Trophoblast cell (in vitro differentiated cells and primary cell): ENCODE measurements around the gene EVI5L.

Experiments
- DNase-seq, 2 donors: peaks; one replicate each; pipeline ENCODE4 v3.0.0-alpha.2; 2016
- H2AFZ ChIP-seq: 2 replicates; pipeline ENCODE4 v1.6.1; 2013; ENCODE audit warnings: low read length, moderate library complexity, mild to moderate bottlenecking; ENCODE audit not compliant: insufficient read depth, poor library complexity
- H2AK5ac ChIP-seq: 2 replicates; pipeline ENCODE4 v1.6.1; 2013; ENCODE audit warnings: mild to moderate bottlenecking, low read length
- H2BK120ac ChIP-seq: 2 replicates; pipeline ENCODE4 v1.6.1; 2013; ENCODE audit warnings: low read length, mild to moderate bottlenecking, moderate library complexity; ENCODE audit not compliant: insufficient read depth, poor library complexity
- H2BK12ac ChIP-seq: 2 replicates; pipeline ENCODE4 v1.6.1; 2013; ENCODE audit warnings: mild to moderate bottlenecking, low read length, moderate library complexity
- H2BK5ac ChIP-seq: 2 replicates; pipeline ENCODE4 v1.6.1; 2013; ENCODE audit warnings: low read length, low read depth, moderate library complexity, mild to moderate bottlenecking; ENCODE audit not compliant: poor library complexity
- H3K14ac ChIP-seq: 2 replicates; pipeline ENCODE4 v1.6.1; 2013; ENCODE audit warnings: mild to moderate bottlenecking, low read length
- H3K18ac ChIP-seq: 2 replicates; pipeline ENCODE4 v1.6.1; 2013; ENCODE audit warnings: mild to moderate bottlenecking, low read length
- H3K23ac ChIP-seq: 2 replicates; pipeline ENCODE4 v1.6.1; 2013; ENCODE audit warnings: low read length
- H3K27ac ChIP-seq: 2 replicates; pipeline ENCODE4 v1.5.1; 2013; ENCODE audit warnings: low read depth, mild to moderate bottlenecking, inconsistent platforms, low read length, moderate library complexity
- H3K27me3 ChIP-seq: 2 replicates; pipeline ENCODE4 v1.6.1; 2013; ENCODE audit warnings: inconsistent platforms, mild to moderate bottlenecking, low read length, moderate library complexity; ENCODE audit not compliant: insufficient read depth
- H3K36me3 ChIP-seq, 2 experiments: 1 replicate in 1 of 2; 2 replicates in 1 of 2; pipeline ENCODE4 v1.6.1; 2013; ENCODE audit warnings: low read length in 2 of 2, mild to moderate bottlenecking in 2 of 2, moderate library complexity in 1 of 2; ENCODE audit not compliant: insufficient read depth in 2 of 2, control insufficient read depth in 1 of 2
- H3K4ac ChIP-seq: 2 replicates; pipeline ENCODE4 v1.6.1; 2013; ENCODE audit warnings: low read depth, mild to moderate bottlenecking, low read length, moderate library complexity
- H3K4me1 ChIP-seq, 2 experiments: 1 replicate in 1 of 2; 2 replicates in 1 of 2; pipeline ENCODE4 v1.6.1; 2013; ENCODE audit warnings: low read length in 2 of 2, mild to moderate bottlenecking in 2 of 2, moderate library complexity in 1 of 2; ENCODE audit not compliant: insufficient read depth in 2 of 2, control insufficient read depth in 1 of 2
- H3K4me2 ChIP-seq: 2 replicates; pipeline ENCODE4 v1.6.1; 2013; ENCODE audit warnings: inconsistent platforms, mild to moderate bottlenecking, low read length, moderate library complexity
- H3K4me3 ChIP-seq: 2 replicates; pipeline ENCODE4 v1.5.1; 2013; ENCODE audit warnings: mild to moderate bottlenecking, low read depth, low read length, inconsistent platforms
- H3K79me1 ChIP-seq: one replicate; pipeline ENCODE4 v1.6.1; 2013; ENCODE audit warnings: low read length
- H3K79me2 ChIP-seq: 2 replicates; pipeline ENCODE4 v1.6.1; 2013; ENCODE audit warnings: low read length, mild to moderate bottlenecking; ENCODE audit not compliant: control insufficient read depth, insufficient read depth, poor library complexity
- H3K9ac ChIP-seq: 2 replicates; pipeline ENCODE4 v1.6.1; 2013; ENCODE audit warnings: mild to moderate bottlenecking, low read length
- H3K9me3 ChIP-seq: 2 replicates; pipeline ENCODE4 v1.6.1; 2013; ENCODE audit warnings: low read depth, mild to moderate bottlenecking, control low read depth, inconsistent platforms, low read length; ENCODE audit not compliant: insufficient read depth
- H4K12ac ChIP-seq: 2 replicates; pipeline ENCODE4 v1.6.1; 2013; ENCODE audit warnings: low read depth, mild to moderate bottlenecking, low read length, moderate library complexity
- H4K8ac ChIP-seq: 2 replicates; pipeline ENCODE4 v1.6.1; 2013; ENCODE audit warnings: low read depth, mild to moderate bottlenecking, low read length, moderate library complexity
- H4K91ac ChIP-seq: one replicate; pipeline ENCODE4 v1.6.1; 2013; ENCODE audit warnings: low read depth, mild to moderate bottlenecking, low read length, moderate library complexity
- WGBS: extraction: QIAGEN DNeasy Blood & Tissue Kit; methylation state at CpG from one replicate; pipeline ENCODE4 v1.1.7; 2013; ENCODE audit warnings: missing lambda C conversion rate; ENCODE audit not compliant: insufficient read length, insufficient coverage; ENCODE audit errors: extremely low coverage; 5-methylcytosine and 5-hydroxymethylcytosine counted together

EVI5L gene

DNA sequence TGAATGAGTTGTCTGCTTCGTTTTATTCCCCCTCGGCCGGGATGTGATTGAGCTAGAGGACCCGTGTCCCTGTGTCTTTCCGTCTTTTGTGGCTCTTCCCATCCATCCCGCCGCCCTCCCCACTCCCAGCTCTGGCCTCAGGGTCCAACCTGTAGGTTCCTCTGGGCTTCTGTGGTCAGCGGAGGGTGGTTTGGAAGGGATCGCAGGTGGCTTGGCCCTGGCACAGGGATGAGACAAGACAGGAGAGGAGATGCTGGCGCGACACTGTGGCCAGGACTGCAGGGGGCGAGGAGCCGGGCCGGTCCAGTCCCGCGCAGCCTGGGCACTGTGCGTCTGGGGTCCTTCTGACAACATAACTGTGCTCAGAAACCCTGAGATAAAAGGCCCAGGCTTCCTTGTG is 2.0 kb downstream of the EVI5L start:
- H3K36me3 ChIP-seq: no peaks in the 10 kb centered on the region
- peaks cover 2% of the 10 kb centered on the region for H3K9me3 ChIP-seq
- no peak overlapping the region for H2BK12ac ChIP-seq
- H3K14ac ChIP-seq: no peak overlapping the region
- no peak overlapping the region for H4K8ac ChIP-seq
- no peak overlapping the region for H2AK5ac ChIP-seq
- no peak overlapping the region for H3K4me3 ChIP-seq
- H2AFZ ChIP-seq: no peak overlapping the region
- H3K4me2 ChIP-seq: no peak overlapping the region
- no peaks in the 10 kb centered on the region for H3K79me2 ChIP-seq
- WGBS: no CpG with 5 or more reads among the region's 17 CpGs
- DNase-seq: no peak
- no peak overlapping the region for H3K27ac ChIP-seq
- no peak overlapping the region for H2BK120ac ChIP-seq
- H3K79me1 ChIP-seq: no peaks in the 10 kb centered on the region
- H3K18ac ChIP-seq: no peak overlapping the region
- H2BK5ac ChIP-seq: no peak overlapping the region
- H3K23ac ChIP-seq: no peak overlapping the region
- H3K9ac ChIP-seq: no peak overlapping the region
- peaks cover 8 to 9% of the 10 kb centered on the region in 2 experiments for H3K4me1 ChIP-seq
- H3K4ac ChIP-seq: no peak overlapping the region
- H4K12ac ChIP-seq: no peak overlapping the region
- H4K91ac ChIP-seq: no peak overlapping the region
- H3K27me3 ChIP-seq: no peaks in the 10 kb centered on the region

DNA sequence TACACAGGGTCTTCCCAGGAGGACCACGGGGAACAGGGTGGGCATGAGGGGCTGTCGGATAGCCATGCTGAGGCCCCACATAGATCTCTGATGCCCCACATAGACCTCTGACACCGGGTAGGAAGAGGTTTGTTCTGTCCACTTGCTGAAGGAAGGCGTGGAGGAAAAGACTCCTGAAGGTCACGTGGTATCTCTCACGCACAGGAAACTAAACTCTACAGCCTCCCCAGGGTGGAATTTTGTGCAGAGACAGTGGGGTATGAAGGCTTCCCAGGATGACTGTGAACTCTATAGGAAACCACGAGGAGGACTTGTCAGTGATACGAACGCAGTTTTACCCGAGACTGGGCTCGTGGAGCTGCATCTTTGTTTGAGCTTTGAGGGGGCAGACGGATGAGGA is 2.8 kb downstream of the EVI5L start:
- Histone ChIP-seq H3K4me1 (peaks cover 8 to 9% of the 10 kb centered on the region in 2 experiments), H3K4ac (no peak overlapping the region), H3K27ac (no peak overlapping the region), H2BK120ac (no peak overlapping the region), H3K79me2 (no peaks in the 10 kb centered on the region), H3K27me3 (no peaks in the 10 kb centered on the region), H3K4me2 (no peak overlapping the region), H3K36me3 (no peaks in the 10 kb centered on the region), H3K23ac (no peak overlapping the region), H4K8ac (no peak overlapping the region), H3K9ac (no peak overlapping the region), H3K14ac (no peak overlapping the region), H3K9me3 (peaks cover 2% of the 10 kb centered on the region), H3K18ac (no peak overlapping the region), H3K4me3 (no peak overlapping the region), H4K91ac (no peak overlapping the region), H2AK5ac (no peak overlapping the region), H4K12ac (no peak overlapping the region), H2AFZ (no peak overlapping the region), H3K79me1 (no peaks in the 10 kb centered on the region), H2BK5ac (no peak overlapping the region), H2BK12ac (no peak overlapping the region)
- no CpG with 5 or more reads among the region's 12 CpGs for WGBS
- no peak for DNase-seq

DNA sequence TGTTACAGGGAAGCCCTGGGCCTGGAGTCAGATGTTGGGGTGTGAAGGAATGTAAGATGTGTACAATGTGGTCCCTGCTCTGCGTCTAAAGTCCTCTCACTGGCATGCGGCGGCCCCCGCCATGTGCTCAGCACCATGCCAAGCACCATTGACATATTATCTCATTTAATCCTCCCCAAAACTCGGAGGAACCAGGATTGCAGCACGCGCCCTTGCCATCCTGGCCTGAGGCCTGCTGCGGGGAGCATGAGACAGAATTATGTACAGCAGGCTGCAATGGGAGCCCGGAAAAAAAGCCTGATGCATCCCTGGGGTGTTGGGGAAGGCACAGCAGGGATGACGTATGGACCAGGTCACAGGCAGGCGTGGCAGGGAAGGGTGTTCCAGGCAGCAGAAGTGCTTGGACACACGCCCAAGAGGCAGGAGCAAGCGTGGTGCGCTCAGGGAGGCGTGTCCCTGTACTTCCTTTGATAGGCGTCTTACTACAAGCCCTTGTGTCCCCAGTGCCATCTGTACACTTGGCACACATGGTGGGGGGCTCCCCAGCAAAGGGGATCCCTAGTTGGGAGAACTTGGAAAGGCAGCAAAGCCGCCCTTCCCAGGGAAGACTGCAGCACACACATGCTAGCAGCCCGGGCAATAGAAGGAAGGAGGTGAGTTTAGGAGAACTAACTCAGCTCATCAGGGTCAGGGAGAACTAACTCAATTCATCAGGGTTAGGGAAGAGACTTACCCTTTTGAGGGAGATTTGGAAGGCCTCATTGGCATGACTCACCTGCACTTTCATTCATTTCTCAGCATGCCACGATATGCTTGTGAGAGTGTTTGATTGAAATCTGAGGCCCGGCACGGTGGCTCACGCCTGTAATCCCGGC is 3.4 kb downstream of the EVI5L start:
- Histone ChIP-seq H4K91ac (no peak overlapping the region), H3K27me3 (no peaks in the 10 kb centered on the region), H3K9me3 (no peaks in the 10 kb centered on the region), H3K9ac (no peak overlapping the region), H2BK120ac (no peak overlapping the region), H3K4me3 (no peak overlapping the region), H2BK5ac (no peak overlapping the region), H3K79me1 (no peaks in the 10 kb centered on the region), H3K4me1 (peaks cover 8 to 9% of the 10 kb centered on the region in 2 experiments), H3K36me3 (no peaks in the 10 kb centered on the region), H2AFZ (no peak overlapping the region), H3K23ac (no peak overlapping the region), H3K4ac (no peak overlapping the region), H3K27ac (no peak overlapping the region), H3K18ac (no peak overlapping the region), H4K8ac (no peak overlapping the region), H4K12ac (no peak overlapping the region), H2AK5ac (no peak overlapping the region), H2BK12ac (no peak overlapping the region), H3K4me2 (no peak overlapping the region), H3K14ac (no peak overlapping the region), H3K79me2 (no peaks in the 10 kb centered on the region)
- peak; percentile 61 to 74 for DNase-seq
- WGBS: no CpG with 5 or more reads among the region's 23 CpGs

GRCh38 chr19:7839476-7839875 is 9.5 kb downstream of the EVI5L start:
- no CpG with 5 or more reads among the region's 6 CpGs for WGBS
- no peak overlapping the region for H3K18ac ChIP-seq
- H4K91ac ChIP-seq: no peak overlapping the region
- H2BK120ac ChIP-seq: no peak overlapping the region
- H4K12ac ChIP-seq: no peak overlapping the region
- no peak overlapping the region for H2BK12ac ChIP-seq
- no peak overlapping the region for H4K8ac ChIP-seq
- no peak overlapping the region for H3K27ac ChIP-seq
- H2AK5ac ChIP-seq: no peak overlapping the region
- H3K4me3 ChIP-seq: no peak overlapping the region
- H3K36me3 ChIP-seq: no peaks in the 10 kb centered on the region
- DNase-seq: no peak
- H2BK5ac ChIP-seq: no peak overlapping the region
- peaks cover 9% of the 10 kb centered on the region for H3K9me3 ChIP-seq
- no peaks in the 10 kb centered on the region for H3K27me3 ChIP-seq
- no peak overlapping the region for H2AFZ ChIP-seq
- H3K79me2 ChIP-seq: no peaks in the 10 kb centered on the region
- no peaks in the 10 kb centered on the region for H3K79me1 ChIP-seq
- no peaks in the 10 kb centered on the region for H3K4me1 ChIP-seq
- no peak overlapping the region for H3K23ac ChIP-seq
- no peak overlapping the region for H3K9ac ChIP-seq
- no peak overlapping the region for H3K4ac ChIP-seq
- no peak overlapping the region for H3K14ac ChIP-seq
- H3K4me2 ChIP-seq: no peak overlapping the region
